AG04450 (cell line): ENCODE results near the gene USP4. TPM values are rescaled to one million over a fixed set of nuclear protein-coding genes. Genes with fewer than 3 reads are reported as not detected.

ENCODE experiments used
- CTCF ChIA-PET: fragments of 300-600, 350-600 bp; formaldehyde crosslinking; extraction: SDS; loops from one replicate; lab custom pipeline; 2022; ENCODE audit warnings: antibody characterized with exemption, inconsistent platforms; lab: Charles Lee
- POLR2A ChIA-PET: fragments of 350-600 bp; formaldehyde crosslinking; extraction: SDS; loops from one replicate; lab custom pipeline; 2021; ENCODE audit warnings: antibody characterized with exemption, inconsistent platforms; lab: Yijun Ruan, JAX
- DNase-seq: peaks from one replicate; pipeline ENCODE4 v3.0.0-alpha.2; 2011; ENCODE audit warnings: low read depth, low spot score
- H3K27ac ChIP-seq: one replicate; pipeline ENCODE4 v1.5.1; 2012; ENCODE audit warnings: low read depth, low read length, control low read depth
- H3K27me3 ChIP-seq: one replicate; pipeline ENCODE4 v1.6.0; 2012; ENCODE audit warnings: low read length; ENCODE audit not compliant: control insufficient read depth, insufficient read depth
- H3K4me3 ChIP-seq: 2 replicates; pipeline ENCODE4 v1.5.1; 2011; ENCODE audit warnings: mild to moderate bottlenecking, low read depth, low read length, control low read depth
- H3K9me3 ChIP-seq: 2 replicates; pipeline ENCODE4 v1.5.1; 2012; ENCODE audit warnings: low read length; ENCODE audit not compliant: control insufficient read depth, insufficient read depth
- CTCF ChIP-seq: IDR thresholded peaks from 2 replicates; pipeline ENCODE4 v1.5.1; 2011; ENCODE audit warnings: low read depth, low read length, control low read depth, inconsistent platforms
- polyA plus RNA-seq: library from polyadenylated mRNA; depleted of rRNA; stranded (reverse); fragments of >200 nt; gene quantifications from 2 replicates; pipeline ENCODE4 v1.2.3, GENCODE V29; 2011

The USP4 gene
- polyA plus RNA-seq, 1 experiment = 80.4 TPM

- Histone ChIP-seq H3K4me3 (no peak overlapping the region), H3K9me3 (no peaks in the 10 kb centered on the region), H3K27ac (no peak overlapping the region), H3K27me3 (no peaks in the 10 kb centered on the region)
- POLR2A ChIA-PET = no interaction called here
- CTCF ChIA-PET = interaction anchor here (0.6 to 1.0 kb wide), 2 partner anchors 69 to 296 kb away, joined by 3 to 4 read pairs; partner anchors contain the start of gene USP4
- no peak for TF ChIP-seq CTCF
- no peak for DNase-seq
Observed at GRCh38 chr3:49271047-49271446, 68.8 kb downstream of the USP4 start.

GRCh38 chr3:49270156-49270500 lies 69.7 kb downstream of the USP4 start:
- no peak for DNase-seq
- H3K4me3 ChIP-seq = no peak overlapping the region
- no peak for TF ChIP-seq CTCF
- ChIA-PET CTCF (no interaction called here), POLR2A (no interaction called here)
- no peak overlapping the region for H3K27ac ChIP-seq
- H3K27me3 ChIP-seq = no peaks in the 10 kb centered on the region
- no peaks in the 10 kb centered on the region for H3K9me3 ChIP-seq

- ChIA-PET POLR2A (no interaction called here), CTCF (no interaction called here)
- Histone ChIP-seq H3K27ac (no peak overlapping the region), H3K9me3 (no peaks in the 10 kb centered on the region), H3K4me3 (no peak overlapping the region), H3K27me3 (no peaks in the 10 kb centered on the region)
- DNase-seq = no peak
- TF ChIP-seq CTCF = no peak
Observed at GRCh38 chr3:49269443-49270155, 70.3 kb downstream of the USP4 start.

DNA sequence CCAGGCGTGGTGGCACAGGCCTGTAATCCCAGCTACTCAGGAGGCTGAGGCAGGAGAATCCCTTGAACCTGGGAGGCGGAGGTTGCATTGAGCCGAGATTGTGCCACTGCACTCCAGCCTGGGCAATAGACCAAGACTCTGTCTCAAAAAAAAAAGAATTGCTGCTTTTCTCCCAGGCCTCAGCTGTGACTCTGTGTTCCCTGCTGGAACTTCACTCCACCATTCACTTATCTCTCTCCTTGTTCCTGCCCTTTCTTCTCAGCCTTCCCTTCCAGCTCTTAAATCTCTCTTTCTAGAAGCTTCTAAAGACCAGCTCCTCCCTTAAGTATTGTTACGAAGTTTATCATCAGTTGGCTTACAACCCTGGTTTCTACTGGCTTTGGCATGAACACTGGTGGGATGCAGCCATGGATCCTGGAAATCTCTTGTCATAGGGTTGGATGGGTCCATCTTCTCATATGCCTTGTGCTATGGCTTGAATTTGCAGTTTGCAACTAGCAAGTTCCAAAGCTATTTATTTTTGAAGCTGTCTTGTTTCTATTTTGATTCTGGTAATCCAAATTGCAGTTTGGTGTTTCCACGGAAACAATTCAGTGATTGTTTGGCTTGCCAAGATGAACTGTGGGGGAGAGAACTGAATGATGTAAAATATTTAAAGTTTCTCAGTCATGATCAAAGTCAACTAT lies 73.3 kb downstream of the USP4 start:
- no peaks in the 10 kb centered on the region for H3K9me3 ChIP-seq
- DNase-seq = no peak
- H3K4me3 ChIP-seq = no peak overlapping the region
- CTCF ChIA-PET = interaction anchor here (1.0 kb wide), 1 partner anchor 96 kb away, joined by 5 read pairs; the partner anchor contains the start of gene KLHDC8B
- TF ChIP-seq CTCF = no peak
- H3K27ac ChIP-seq = no peak overlapping the region
- no peaks in the 10 kb centered on the region for H3K27me3 ChIP-seq
- POLR2A ChIA-PET = interaction anchor here (0.7 kb wide), 1 partner anchor 145 kb away, joined by 3 read pairs; the partner anchor contains the start of gene RHOA

- Histone ChIP-seq H3K4me3 (no peak overlapping the region), H3K27ac (no peak overlapping the region), H3K27me3 (no peaks in the 10 kb centered on the region), H3K9me3 (no peaks in the 10 kb centered on the region)
- POLR2A ChIA-PET = no interaction called here
- DNase-seq = no peak
- CTCF ChIA-PET = no interaction called here
- TF ChIP-seq CTCF = no peak
Observed at GRCh38 chr3:49265661-49266386, 74.0 kb downstream of the USP4 start.
